Muscle of back (tissue), 13 donors: ENCODE data around the gene PAX1. TPM values are rescaled to one million over a fixed set of nuclear protein-coding genes. Genes with fewer than 3 reads are reported as not detected.

Source experiments
- DNase-seq, 3 donors: peaks; one replicate each; pipeline versions ENCODE4 v3.0.0 to v3.0.0-alpha.2; 2013
- long read RNA-seq, 9 donors: transcript quantifications; one replicate each; lab custom pipeline, GENCODE V29; 2026
- polyA plus RNA-seq, 10 donors: library from polyadenylated mRNA; unstranded; fragments of 120-200 nt; gene quantifications; one replicate each; pipeline ENCODE4 v1.2.1, GENCODE V29; 2013; ENCODE audit not compliant: insufficient read length in 10 of 10

PAX1 gene
- polyA plus RNA-seq: 1 to 10 TPM; 1.4 to 4.1 (median 2.9) TPM
- long read RNA-seq, donor 1, full-length matches to known transcripts: 3 of 3 reads
- long read RNA-seq, donor 1, partial matches to known transcripts: 0 of 3 reads
- long read RNA-seq, donor 1, other reads (novel, unspliced or antisense): 0 of 3 reads
- long read RNA-seq, donor 2, full-length matches to known transcripts: 2 of 2 reads
- long read RNA-seq, donor 2, partial matches to known transcripts: 0 of 2 reads
- long read RNA-seq, donor 2, other reads (novel, unspliced or antisense): 0 of 2 reads
- long read RNA-seq, donor 3: 0 reads
- long read RNA-seq, donor 4, full-length matches to known transcripts: 1 of 1 reads
- long read RNA-seq, donor 4, partial matches to known transcripts: 0 of 1 reads
- long read RNA-seq, donor 4, other reads (novel, unspliced or antisense): 0 of 1 reads
- long read RNA-seq, donor 5, full-length matches to known transcripts: 2 of 2 reads
- long read RNA-seq, donor 5, partial matches to known transcripts: 0 of 2 reads
- long read RNA-seq, donor 5, other reads (novel, unspliced or antisense): 0 of 2 reads
- long read RNA-seq, donor 6, partial matches to known transcripts: 0 of 1 reads
- long read RNA-seq, donor 6, other reads (novel, unspliced or antisense): 0 of 1 reads
- long read RNA-seq, donor 7: 0 reads
- long read RNA-seq, donor 8: 0 reads
- long read RNA-seq, donor 9: 0 reads

DNA sequence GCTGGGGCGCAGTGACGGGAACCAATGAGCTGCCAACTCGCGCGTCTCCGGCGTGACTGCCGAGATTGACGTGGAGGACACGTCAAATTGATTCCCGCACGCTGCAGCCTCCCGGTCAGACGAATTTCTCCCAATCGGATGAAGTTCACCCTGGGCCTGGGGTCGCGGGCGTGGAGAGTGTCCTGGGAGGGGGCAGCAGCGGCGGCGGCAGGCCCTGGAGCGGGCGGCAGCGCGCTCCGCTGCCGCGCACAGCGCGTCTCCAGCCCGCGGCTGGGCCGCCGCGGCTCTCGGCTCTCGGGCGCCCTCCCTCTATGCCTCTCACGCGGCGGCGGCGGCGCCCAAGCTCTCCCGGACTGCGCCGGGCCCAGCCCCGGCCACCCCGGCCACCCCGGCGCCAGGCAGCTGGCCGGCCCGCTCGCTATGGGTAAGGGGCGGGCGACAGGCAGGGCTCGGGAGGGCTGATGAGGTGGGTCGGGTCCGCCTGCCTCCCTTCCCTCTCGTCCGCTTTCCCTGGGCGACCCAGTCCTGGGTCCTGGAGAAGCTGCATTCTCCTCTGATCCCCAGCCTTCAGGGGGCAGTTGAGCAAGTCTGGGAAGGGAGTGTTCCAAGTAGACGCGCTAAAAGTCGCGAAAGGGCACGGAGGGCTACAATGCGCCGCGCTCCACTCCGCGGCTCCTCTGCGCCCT lies at the start of gene PAX1:
TSS of gene PAX1 (plus strand) at position 90 of the 686 bp plus-strand sequence. CDS start at position 139, 49 bp downstream.
- DNase-seq: peak in 2 of 3 donors; percentile 40 to 73

DNA sequence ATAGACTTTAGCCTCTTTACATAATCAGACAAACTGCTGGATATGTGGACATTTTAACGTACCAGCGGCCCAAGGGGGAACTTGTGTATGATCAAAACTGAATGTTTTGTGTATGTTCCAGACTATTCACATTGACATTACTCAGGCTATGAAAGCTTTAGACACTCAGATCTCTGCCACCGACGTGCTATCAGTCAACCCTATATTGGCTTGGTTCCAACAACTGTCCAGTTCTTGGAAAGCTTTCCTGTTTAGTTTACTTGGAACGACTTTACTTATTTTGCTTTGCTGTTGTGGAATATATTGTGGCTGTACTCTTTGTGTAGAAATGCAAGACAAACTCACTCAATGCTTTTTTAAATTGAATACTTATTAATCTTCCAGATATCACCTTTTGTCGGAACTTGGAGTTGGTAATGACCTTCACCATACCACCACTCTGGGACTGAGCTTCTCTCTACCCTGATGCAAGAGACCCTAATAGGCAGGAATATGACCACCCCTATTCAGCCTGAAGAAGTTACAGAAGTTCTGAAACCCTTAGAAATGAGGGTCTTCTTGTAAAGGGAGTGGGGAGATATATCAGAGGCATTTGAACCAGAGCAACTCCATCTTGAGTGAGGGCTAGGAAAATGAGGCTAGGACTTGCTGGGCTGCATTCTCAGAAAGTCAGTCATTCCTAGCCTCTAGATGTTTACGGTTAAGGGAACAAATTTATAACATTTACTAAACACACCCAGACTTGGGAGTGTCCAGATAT lies 49.0 kb upstream of the PAX1 start:
- DNase-seq: no peak

DNA sequence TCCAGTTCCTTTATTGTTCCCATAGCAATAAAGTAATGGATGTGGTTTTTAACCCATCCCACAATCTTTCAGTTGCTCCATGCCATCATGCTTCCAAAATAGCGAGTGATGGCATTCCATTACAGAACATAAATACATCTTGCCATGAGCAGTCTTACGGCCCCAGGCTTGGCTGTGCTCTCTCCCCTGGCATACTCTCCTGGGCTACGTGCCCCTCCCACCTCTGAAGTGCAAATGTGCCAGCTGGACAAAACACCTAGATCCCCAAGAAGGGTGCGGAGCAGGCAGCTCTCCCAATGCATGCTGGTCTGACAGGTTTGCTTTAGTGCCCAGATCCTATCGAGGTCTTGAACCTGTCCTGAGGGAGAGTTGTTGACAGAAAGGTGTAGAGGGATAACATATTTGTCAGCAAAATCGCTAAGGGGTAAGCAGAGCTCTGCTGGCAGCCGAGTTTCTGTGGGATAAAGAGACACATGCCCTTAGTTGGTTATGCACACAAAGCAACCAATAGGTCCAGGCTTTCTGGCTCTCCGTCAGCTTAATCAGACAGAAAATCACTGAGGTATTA lies 43.9 kb upstream of the PAX1 start:
- DNase-seq: no peak

DNA sequence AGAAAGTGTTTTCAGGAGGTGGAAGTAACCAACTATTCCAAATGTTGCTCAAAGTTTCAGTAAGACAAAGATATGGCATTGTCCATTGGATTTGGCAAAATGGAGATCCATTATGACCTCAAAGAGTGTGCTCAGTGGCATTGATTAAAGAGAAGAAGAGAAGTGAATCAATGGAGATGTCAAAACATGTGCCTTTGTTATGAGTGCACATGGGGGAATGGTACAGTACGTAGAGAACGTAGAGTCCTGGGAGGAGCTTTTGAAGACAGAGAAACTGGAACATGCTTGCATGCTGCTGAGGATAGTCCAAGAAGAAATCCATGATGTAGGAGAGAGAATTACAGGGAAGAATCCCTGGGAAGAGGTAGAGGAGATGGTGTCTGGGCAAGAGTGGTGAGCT lies 42.0 kb upstream of the PAX1 start:
- no peak for DNase-seq

DNA sequence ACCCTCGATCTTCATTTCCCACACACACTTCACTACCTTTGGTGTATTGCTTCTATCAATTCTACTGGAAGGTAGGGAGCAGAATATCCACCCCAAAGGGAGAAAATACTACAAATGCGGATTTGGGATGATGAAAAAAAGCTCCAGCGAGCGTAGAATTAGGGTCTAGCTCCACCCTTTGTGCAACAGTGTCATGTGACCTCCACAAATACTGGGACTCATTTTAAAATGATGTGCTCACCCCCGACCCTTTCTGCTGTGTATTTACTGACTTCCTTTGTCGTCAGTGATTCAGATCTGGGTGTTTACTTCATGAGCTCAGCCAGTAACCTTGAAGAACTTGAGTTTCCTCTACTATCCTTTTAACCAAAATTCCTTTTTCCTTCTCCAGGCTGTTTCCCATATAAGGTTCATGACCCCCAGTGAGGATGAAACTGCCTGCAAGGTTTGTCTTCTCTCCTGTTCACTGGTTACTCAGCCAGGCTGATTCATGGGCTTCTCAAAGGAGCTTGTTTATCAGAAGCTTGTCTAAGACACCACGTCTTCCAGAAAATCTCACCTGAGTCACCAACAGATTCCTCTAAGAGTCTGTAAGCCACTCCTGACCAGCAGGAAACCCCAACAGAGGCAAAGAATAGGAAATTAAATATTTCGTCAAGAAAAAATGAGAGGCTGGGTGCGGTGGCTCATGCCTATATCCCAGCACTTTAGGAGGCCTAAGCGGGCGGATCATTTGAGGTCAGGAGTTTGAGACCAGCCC lies 39.6 kb upstream of the PAX1 start:
- no peak for DNase-seq

DNA sequence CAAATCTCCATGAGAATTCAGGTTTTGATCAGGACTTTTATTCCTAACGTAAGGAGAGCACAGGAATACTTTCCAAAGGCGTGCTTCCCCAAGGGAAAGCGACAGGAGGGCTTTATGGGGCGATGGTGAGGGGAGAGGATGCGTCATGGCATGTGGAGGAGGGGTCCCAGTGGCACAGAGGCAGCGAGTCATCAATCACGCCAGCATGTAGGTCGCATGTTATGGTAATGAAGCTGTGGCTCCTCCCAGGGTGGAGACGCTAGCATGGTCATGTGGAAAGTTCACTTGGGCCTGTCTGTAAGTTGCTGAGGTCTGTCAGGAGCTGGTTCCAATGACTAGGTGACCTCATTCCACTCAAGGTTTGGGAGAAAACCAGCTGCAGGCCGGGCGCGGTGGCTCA lies 35.3 kb upstream of the PAX1 start:
- no peak for DNase-seq

DNA sequence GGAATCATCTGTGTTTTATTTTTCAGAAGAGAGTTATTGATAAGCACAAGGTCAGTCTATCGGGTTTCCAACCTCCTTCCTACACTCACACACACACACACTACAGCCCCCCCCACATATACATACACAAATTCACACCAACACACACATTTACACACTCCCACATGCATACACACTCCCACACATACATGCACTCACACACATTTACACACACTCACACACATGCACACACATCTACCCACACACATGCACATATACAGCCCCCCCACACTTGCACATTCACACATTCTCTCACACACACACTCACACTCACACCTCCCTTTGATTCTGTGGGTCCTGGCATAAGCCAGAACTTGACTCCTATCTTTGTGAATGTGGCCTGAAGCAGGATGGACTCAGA lies 34.5 kb upstream of the PAX1 start:
- DNase-seq: no peak

DNA sequence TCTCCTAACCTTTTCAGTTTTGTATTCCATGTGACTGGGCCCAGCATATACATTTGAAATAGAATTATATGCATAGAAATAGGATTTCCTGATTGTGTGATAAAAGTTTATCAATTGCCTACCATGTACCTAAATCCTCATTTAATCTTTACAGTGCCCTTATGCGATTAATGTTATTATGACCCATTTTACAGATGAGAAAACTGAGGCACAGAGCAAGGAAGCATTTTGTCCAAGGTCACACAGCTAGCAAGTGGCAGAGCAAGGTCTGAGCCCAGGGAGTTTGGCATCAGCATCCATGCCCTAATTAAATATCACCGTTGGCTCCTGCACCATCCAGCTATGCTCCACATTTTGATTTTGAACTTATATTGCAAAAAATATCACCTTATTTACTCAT lies 28.2 kb upstream of the PAX1 start:
- DNase-seq: no peak

DNA sequence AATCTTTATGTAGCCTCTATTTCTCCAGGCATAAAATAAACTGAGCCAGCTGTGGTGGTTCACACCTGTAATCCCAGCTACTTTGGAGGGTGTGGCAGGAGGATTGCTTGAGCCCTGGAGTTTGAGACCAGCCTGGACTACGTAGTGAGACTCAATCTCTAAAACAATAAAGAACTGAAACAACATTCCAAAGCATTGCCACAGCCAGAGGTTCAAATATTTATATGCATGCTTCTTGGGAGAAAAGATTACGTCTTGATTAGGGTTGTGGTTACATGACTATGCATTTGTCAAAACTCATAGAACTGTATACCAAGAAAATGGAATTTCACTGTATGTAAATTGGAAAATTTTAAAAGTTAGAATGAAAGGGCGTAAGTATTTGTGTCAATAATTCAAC lies 27.7 kb upstream of the PAX1 start:
- no peak for DNase-seq

DNA sequence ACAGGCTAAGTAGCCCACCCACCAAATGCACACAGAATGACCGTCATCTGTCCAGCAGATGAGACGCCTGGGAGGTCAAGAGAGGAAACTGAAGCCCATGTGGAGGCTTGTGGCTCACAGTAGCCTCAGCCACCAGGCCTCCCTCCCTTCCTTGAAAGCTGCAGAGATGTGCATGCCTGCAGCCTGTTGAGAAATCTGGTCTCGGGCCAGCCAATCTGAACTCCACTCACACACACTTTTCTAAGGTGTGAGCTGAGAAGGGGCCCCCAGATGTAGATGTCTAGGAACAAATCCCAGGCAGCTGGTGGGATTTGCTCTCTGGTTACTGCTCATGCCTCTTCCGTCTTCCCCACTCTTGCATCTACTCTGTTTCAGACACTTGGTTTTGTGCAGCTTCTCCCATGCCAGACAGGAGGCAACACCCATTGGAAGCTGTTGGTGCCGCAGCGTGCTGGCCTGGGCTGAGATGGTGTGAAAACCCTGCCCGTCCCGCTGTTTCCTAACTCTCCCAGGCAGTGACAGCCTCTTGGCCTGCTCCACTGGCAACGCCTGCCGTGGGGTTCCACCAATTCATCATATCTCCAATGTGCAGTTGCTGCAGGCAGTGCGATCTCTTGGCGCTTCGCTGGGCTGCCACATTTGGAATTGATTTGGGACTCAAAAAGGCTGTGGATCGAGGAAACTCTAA lies 24.1 kb upstream of the PAX1 start:
- peak in 1 of 3 donors; percentile 42 for DNase-seq

DNA sequence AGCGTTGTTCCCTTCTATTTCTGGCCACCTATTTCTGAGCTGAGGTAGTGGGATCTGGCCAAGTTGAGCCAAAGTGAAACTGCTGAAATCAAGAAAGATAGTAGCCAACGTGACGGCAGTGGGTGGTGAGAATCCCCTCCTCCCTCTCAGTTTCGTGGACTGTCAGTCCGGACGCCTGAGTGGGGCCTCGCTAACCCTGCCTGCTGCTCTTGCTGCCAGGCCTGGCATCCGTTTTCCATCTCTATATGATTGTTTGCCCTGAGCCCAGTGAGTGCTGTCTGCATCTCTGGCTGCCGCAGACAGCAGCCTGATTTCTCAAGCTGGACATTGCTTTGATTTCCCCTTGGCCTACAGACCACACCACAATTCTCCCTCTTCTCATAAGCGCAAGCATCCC lies 23.5 kb upstream of the PAX1 start:
- DNase-seq: peak in 1 of 3 donors; percentile 72

DNA sequence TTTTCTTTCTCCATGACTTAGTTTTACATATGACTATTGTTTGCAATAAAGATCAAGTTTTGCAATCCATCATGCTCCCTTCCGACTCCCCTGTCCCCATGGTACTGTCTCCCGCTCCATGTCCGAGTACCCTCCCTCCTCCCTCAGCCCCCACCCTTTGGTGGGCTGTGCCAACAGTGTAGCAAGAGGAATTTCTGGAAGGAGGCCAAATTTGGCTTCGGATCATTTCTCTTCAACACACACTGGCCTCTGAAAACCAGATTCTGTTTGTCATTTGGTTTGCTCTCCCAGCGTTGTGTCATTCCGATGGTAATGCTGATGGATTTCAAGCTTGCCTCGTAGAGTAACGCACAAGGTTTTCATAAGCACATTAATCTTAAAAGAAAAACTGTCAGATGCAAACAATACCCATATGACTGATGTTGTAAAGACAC lies 22.9 kb upstream of the PAX1 start:
- peak; percentile 54 to 76 (median 64) for DNase-seq

DNA sequence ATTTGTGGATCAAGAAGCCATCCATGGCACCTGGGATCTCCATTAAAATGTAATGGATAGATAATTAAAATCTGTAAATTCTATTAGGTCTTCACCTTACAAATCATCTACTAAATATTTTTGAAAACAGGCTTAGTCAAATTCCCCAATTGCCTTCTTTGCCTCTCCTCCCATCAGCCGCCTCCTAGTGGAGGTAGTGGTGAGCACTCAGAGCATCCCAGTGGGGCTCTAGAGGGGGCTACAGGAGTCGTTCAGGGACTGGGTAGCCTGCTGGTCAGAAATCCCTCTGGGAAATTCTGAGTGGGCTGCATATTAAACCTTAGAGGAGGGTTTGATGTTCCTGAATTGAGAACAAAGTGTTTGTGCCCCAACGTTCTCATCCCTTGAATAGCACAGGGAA lies 20.8 kb upstream of the PAX1 start:
- no peak for DNase-seq

DNA sequence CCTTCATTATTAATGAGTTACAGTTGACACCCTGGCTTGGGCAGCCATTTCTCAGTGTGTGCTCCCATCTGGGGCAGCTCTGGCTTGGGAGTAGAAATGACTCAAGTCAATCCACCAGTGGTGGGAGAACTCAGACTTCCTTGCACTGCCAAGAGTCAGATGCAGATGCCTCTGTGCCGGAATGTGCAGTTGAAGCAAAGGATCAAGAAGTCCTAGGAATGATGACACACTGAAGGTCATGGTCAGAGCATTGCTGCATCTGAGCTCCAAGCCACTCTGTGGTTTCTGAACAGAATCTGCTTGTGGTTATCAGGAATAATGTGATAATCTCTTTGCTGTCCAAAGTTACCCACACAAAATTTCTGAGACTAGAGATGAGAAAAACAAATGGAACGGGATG lies 19.5 kb upstream of the PAX1 start:
- DNase-seq: no peak

DNA sequence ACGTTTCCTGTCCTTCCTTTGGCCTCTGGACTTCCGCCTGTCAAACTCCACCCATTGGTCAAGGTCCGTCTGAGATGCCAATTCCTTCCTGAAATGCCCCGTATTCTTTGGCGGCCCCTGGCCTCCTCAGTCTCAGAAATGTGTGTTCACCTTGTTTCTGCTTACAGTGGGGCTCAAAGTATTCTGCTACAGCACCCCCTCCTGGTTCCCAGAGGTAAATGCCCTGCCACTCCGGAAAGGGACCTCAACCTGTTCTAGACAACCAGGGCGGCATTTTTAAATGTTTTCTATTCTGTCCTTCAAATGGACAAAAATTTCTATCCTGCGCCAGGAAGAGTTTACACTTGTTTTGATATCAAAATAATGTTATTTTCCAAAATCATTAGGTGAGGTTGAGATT lies 12.1 kb upstream of the PAX1 start:
- no peak for DNase-seq

DNA sequence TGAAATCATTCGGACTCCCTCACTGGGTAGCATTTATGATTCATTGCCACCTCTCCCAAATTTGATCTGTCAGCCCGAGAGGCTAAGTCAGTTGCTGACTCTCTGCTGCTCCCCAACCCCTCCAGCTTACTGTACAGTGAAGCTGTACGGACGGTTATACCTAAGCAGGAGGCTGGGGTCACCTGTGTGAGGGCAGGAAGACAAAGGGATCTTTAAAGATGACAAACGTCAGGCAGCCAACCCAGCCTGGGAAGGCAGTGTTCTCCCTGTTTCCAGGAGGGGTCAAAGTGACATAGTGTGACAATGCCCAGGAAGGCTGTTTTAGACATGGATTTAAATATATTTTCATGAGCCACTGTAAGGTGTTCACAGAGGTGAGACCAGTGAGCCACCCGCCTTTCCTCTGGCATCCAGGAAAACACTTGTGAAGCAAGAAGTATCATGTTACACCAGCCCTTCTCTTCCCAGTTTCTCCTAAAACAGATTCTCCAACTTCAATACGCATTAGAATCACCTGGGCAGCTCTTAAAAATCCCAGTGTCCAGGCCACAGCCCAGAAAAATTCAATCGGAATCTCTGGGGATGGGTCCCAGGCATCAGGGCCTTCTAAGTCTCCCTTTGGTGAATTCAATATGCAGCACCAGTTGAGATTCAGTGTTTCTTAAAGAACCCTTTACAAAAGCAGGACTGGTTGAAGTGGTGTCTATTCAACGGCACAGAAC lies 6.8 kb upstream of the PAX1 start:
- no peak for DNase-seq

DNA sequence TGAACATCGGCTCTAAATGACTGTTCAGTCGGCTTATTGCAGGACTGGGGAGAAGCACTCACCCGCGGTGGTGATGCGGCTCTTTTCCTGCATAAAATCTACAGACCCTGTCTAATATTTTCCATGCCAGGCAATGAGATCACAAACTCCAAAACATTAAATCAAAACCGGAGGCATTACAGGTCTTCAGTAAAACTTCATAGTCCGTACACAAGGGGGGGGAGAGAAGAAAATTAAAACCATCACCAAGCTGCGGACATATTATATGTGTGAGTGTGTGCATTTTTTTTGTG lies 6.3 kb upstream of the PAX1 start:
- DNase-seq: no peak

DNA sequence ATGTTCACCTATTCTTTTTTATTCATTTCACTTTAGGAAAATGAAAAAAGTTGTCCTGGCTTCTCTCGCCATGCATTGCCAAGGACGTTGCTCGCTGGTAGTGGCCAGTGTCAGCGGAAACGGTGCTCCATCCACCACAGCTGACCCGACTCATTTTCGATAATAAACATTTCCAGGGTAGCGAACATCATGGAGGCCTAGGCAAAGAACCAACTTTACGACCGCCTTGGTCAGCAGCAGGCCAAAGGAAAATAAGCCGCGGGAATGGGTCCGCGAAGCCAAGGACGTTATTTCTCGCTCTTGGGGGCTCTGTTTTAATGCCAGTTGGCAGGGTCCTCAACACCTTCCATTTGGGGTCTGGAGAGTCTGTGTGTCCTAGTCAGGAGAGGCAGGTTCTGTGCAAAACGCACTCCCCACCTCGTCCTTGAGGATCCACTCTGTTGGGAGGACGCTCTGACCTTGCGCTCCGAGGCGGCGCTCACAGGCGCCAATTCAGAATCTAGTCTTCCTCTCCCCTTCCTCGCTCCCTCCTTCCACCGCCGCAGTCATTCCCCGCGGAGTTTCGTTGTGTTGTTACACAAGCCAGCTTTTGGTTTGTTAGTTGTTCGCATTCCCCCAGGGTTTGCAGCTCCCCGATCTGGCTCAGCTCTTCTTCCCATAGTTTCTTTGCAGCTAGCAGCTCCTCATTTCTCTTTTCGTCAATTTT lies 4.1 kb upstream of the PAX1 start:
- peak in 1 of 3 donors; percentile 39 for DNase-seq

DNA sequence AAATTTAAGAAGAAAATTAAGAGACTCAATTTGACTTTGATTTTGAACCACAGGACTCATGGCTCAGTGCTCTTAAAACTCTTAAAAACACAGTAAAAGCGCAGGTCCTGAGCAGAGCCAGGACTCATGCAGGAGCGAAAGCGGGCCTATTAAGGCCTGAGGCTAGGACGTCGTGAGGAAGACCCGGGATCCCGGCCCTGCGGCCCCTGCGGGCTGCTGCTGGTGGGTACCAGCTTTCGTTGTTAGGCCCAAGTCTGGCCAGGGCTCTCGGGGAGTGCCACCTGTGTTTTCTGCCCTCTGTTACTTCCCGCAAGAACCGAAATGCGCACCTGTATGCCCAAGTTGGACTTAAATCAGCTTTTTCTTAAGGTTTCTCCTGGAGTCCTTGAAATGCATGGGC lies 3.4 kb upstream of the PAX1 start:
- DNase-seq: no peak
